GM10248 (cell line): ENCODE data around the gene NFE2L3.
"Not testable (repeated sequence)": the region's sequence is repeated elsewhere in the genome, so short reads cannot be mapped to it uniquely, and the experiment has no call there.

ENCODE experiments used
- CTCF ChIA-PET: fragments of 300-600 bp; sonication (Branson Sonifier 250); formaldehyde crosslinking; extraction: SDS; loops from one replicate; lab custom pipeline; 2021; ENCODE audit warnings: antibody characterized with exemption; lab: Yijun Ruan, JAX
- POLR2A ChIA-PET: fragments of 350-650 bp; sonication (Branson Sonifier 250); formaldehyde crosslinking; extraction: SDS; loops from one replicate; lab custom pipeline; 2020; ENCODE audit warnings: antibody characterized with exemption; lab: Yijun Ruan, JAX
- DNase-seq: peaks from one replicate; pipeline ENCODE4 v3.0.0; 2012; ENCODE audit errors: extremely low spot score
- CTCF ChIP-seq: IDR thresholded peaks from 2 replicates; pipeline ENCODE4 v1.5.1; 2012; ENCODE audit warnings: mild to moderate bottlenecking, low read depth; ENCODE audit errors: extremely low read depth, missing control alignments, control extremely low read depth

Gene NFE2L3

GRCh38 chr7:26117142-26117807 is 34.7 kb upstream of the NFE2L3 start:
- DNase-seq = no peak
- ChIA-PET CTCF (interaction anchor here (0.9 kb wide), 1 partner anchor 27 kb away, joined by 3 read pairs; no protein-coding TSS in a partner anchor), POLR2A (no interaction called here)
- TF ChIP-seq CTCF = no peak

- DNase-seq = no peak
- POLR2A ChIA-PET = no interaction called here
- no peak for TF ChIP-seq CTCF
- CTCF ChIA-PET = no interaction called here
These were observed 34.0 kb upstream of the NFE2L3 start for GRCh38 chr7:26117970-26118369.

- CTCF ChIA-PET = no interaction called here
- POLR2A ChIA-PET = no interaction called here
- no peak for TF ChIP-seq CTCF
- no peak for DNase-seq
These were observed 29.3 kb upstream of the NFE2L3 start for GRCh38 chr7:26122745-26123144.

- POLR2A ChIA-PET, CTCF ChIA-PET, DNase-seq: not testable (repeated sequence)
These were observed 27.2 kb upstream of the NFE2L3 start for GRCh38 chr7:26124775-26125174.

- ChIA-PET CTCF (interaction anchor here (1.3 to 3.3 kb wide), 5 partner anchors 11 to 238 kb away, joined by 3 to 15 read pairs (median 6); no protein-coding TSS in a partner anchor), POLR2A (no interaction called here)
- TF ChIP-seq CTCF = no peak
- DNase-seq = no peak
These were observed 24.6 kb upstream of the NFE2L3 start for GRCh38 chr7:26127411-26127810.

GRCh38 chr7:26131056-26131589 is 20.9 kb upstream of the NFE2L3 start:
- CTCF ChIA-PET = interaction anchor here (0.6 to 2.1 kb wide), 4 partner anchors 12 to 238 kb away, joined by 3 to 6 read pairs (median 4); no protein-coding TSS in a partner anchor
- DNase-seq = no peak
- POLR2A ChIA-PET = no interaction called here
- no peak for TF ChIP-seq CTCF

- POLR2A ChIA-PET = no interaction called here
- CTCF ChIA-PET = no interaction called here
These were observed 16.9 kb upstream of the NFE2L3 start for GRCh38 chr7:26135076-26135475.

More at GRCh38 chr7:26135076-26135475, 16.9 kb upstream of the NFE2L3 start:
- DNase-seq = no peak
- no peak for TF ChIP-seq CTCF
